Measurements from ENCODE around the gene ANGPTL5.

DNA sequence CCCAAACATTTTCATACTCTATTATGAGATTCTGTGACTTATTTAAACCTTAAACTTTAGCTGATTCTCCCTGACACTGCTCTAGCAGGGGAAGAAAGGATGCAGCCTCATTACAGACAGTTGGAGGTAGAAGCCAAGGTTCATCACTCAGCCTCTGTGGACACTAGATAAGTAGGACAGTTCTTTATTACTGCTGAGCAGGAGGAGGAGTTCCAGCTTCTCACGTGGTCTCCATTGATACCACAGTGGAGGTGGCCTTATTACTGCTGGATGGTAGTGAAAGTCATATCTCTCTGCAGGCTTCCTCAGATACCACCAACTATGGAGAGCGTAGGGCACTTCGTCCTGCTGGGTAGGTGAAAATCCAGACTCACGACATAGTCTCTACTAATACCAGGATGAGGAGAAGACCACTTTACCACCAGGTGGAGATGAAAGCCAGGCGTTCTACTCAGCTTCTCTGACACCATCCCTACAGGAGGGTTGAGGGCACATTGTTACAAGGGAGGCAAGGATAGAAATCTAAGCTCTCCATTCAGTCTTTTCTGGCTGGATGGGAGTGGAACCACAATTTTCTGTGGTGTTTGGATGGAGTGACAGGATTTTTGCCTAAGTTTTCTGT lies 13.1 kb upstream of the ANGPTL5 start:
- TF ChIP-seq, protein P1, sequence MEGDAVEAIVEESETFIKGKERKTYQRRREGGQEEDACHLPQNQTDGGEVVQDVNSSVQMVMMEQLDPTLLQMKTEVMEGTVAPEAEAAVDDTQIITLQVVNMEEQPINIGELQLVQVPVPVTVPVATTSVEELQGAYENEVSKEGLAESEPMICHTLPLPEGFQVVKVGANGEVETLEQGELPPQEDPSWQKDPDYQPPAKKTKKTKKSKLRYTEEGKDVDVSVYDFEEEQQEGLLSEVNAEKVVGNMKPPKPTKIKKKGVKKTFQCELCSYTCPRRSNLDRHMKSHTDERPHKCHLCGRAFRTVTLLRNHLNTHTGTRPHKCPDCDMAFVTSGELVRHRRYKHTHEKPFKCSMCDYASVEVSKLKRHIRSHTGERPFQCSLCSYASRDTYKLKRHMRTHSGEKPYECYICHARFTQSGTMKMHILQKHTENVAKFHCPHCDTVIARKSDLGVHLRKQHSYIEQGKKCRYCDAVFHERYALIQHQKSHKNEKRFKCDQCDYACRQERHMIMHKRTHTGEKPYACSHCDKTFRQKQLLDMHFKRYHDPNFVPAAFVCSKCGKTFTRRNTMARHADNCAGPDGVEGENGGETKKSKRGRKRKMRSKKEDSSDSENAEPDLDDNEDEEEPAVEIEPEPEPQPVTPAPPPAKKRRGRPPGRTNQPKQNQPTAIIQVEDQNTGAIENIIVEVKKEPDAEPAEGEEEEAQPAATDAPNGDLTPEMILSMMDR (IDR thresholded peaks at IDR 0.05) = no peak
- no peak for TF ChIP-seq POLR2A (IDR thresholded peaks at IDR 0.05)

Measured in adrenal gland (tissue), 5 donors.